Fibroblast of villous mesenchyme (primary cell): ENCODE data around the gene MYMK. TPM values are rescaled to one million over a fixed set of nuclear protein-coding genes. Genes with fewer than 3 reads are reported as not detected.
A peak's percentile ranks its signal among the peaks of the same experiment; 100 is the strongest.

Experiments used
- DNase-seq: peaks from one replicate; pipeline ENCODE4 v3.0.0-alpha.2; 2010; ENCODE audit warnings: low read depth
- H3K4me3 ChIP-seq: 2 replicates; pipeline ENCODE4 v1.5.1; 2011; ENCODE audit warnings: low read depth, mild to moderate bottlenecking, low read length
- CTCF ChIP-seq: IDR thresholded peaks from 2 replicates; pipeline ENCODE4 v1.5.1; 2012; ENCODE audit warnings: low read depth, mild to moderate bottlenecking, low read length; ENCODE audit not compliant: insufficient read depth
- total RNA-seq: library from RNA; depleted of rRNA; stranded (reverse); fragments of >200 nt; gene quantifications from 2 replicates; pipeline ENCODE4 v1.2.3, GENCODE V29; 2012

The MYMK gene
- total RNA-seq, 1 donor = not detected

- DNase-seq = no peak
- no peak overlapping the region for H3K4me3 ChIP-seq
- TF ChIP-seq CTCF = no peak
Measured at GRCh38 chr9:133505186-133505830, 19.5 kb downstream of the MYMK start.

GRCh38 chr9:133502112-133502511, 22.6 kb downstream of the MYMK start:
- TF ChIP-seq CTCF = no peak
- no peak overlapping the region for H3K4me3 ChIP-seq
- DNase-seq = no peak

GRCh38 chr9:133499892-133500270, 24.9 kb downstream of the MYMK start:
- no peak overlapping the region for H3K4me3 ChIP-seq
- no peak for DNase-seq
- TF ChIP-seq CTCF = no peak

GRCh38 chr9:133499132-133499891, 25.4 kb downstream of the MYMK start:
- no peak for TF ChIP-seq CTCF
- peak; percentile 29 for DNase-seq

GRCh38 chr9:133496861-133497842, 27.6 kb downstream of the MYMK start:
- no peak for DNase-seq
- TF ChIP-seq CTCF = no peak

More at GRCh38 chr9:133499132-133499891, 25.4 kb downstream of the MYMK start:
- H3K4me3 ChIP-seq = no peak overlapping the region

More at GRCh38 chr9:133496861-133497842, 27.6 kb downstream of the MYMK start:
- no peak overlapping the region for H3K4me3 ChIP-seq
